Upper lobe of right lung (tissue), 1 donor: ENCODE results near the gene TUBE1. TPM values are rescaled to one million over a fixed set of nuclear protein-coding genes. Genes with fewer than 3 reads are reported as not detected.

Source experiments
- ATAC-seq: fragments of 200-7000 bp; cut with Tn5 transposase; one replicate; pipeline ENCODE4 v1.9.1; 2020; ENCODE audit warnings: mild to moderate bottlenecking, moderate library complexity
- DNase-seq: peaks from one replicate; pipeline ENCODE4 v3.0.0-alpha.2; 2020
- H3K27ac ChIP-seq: fragments of 200-600 bp; one replicate; pipeline ENCODE4 v1.8.0; 2022
- H3K27me3 ChIP-seq: fragments of 200-600 bp; one replicate; pipeline ENCODE4 v1.8.0; 2022; ENCODE audit warnings: mild to moderate bottlenecking
- H3K36me3 ChIP-seq: fragments of 200-600 bp; one replicate; pipeline ENCODE4 v1.8.0; 2022
- H3K4me1 ChIP-seq: fragments of 200-600 bp; one replicate; pipeline ENCODE4 v1.8.0; 2022
- H3K4me3 ChIP-seq: fragments of 200-600 bp; one replicate; pipeline ENCODE4 v1.8.0; 2022; ENCODE audit warnings: mild to moderate bottlenecking
- H3K9me3 ChIP-seq: fragments of 200-600 bp; one replicate; pipeline ENCODE4 v1.8.0; 2022
- CTCF ChIP-seq: fragments of 200-600 bp; IDR thresholded peaks from one replicate; pipeline ENCODE4 v1.8.0; 2022; ENCODE audit warnings: antibody characterized with exemption
- intact Hi-C: fragments of 100-400 bp; cut with DNase I; formaldehyde crosslinking; loops from one replicate; pipeline ENCODE4 v1.11.0; 2022
- total RNA-seq: library from RNA; stranded (reverse); fragmentation: NEBNext Ultra II Directional; extraction: Animal tissue kit (Norgen Biotek cat#: 25700); gene quantifications from one replicate; pipeline ENCODE4 v1.2.1, GENCODE V29; 2021
- donor health status: DM: no; HTN: yes; CAD: no; lungs with severe emphysema.

Gene TUBE1
- total RNA-seq, 1 donor from 2014 or later: 18.4 TPM

- ATAC-seq (peak; percentile 27), DNase-seq (no peak)
- peak; percentile 27 for TF ChIP-seq CTCF
- Histone ChIP-seq H3K27ac (peak overlapping the region; percentile 90), H3K4me3 (peak overlapping the region; percentile 83), H3K4me1 (peaks cover 3% of the 10 kb centered on the region), H3K9me3 (no peaks in the 10 kb centered on the region), H3K36me3 (peaks cover 11% of the 10 kb centered on the region), H3K27me3 (no peaks in the 10 kb centered on the region)
- intact Hi-C loops: no loop called here
These were observed 542 bp downstream of the TUBE1 start for GRCh38 chr6:112086744-112087135.

- no peak overlapping the region for H3K27ac ChIP-seq
- no peak overlapping the region for H3K4me3 ChIP-seq
- TF ChIP-seq CTCF: no peak
- H3K9me3 ChIP-seq: no peaks in the 10 kb centered on the region
- no peak for ATAC-seq
- H3K27me3 ChIP-seq: no peaks in the 10 kb centered on the region
- DNase-seq: no peak
- peaks cover 19% of the 10 kb centered on the region for H3K36me3 ChIP-seq
- peaks cover 3% of the 10 kb centered on the region for H3K4me1 ChIP-seq
- intact Hi-C loops: no loop called here
These were observed 1.8 kb downstream of the TUBE1 start for GRCh38 chr6:112085286-112086065.

GRCh38 chr6:112081569-112081968 lies 5.7 kb downstream of the TUBE1 start:
- no peaks in the 10 kb centered on the region for H3K27me3 ChIP-seq
- ATAC-seq: no peak
- DNase-seq: no peak
- intact Hi-C loops: no loop called here
- H3K9me3 ChIP-seq: no peaks in the 10 kb centered on the region
- peaks cover 52% of the 10 kb centered on the region for H3K36me3 ChIP-seq
- no peak overlapping the region for H3K27ac ChIP-seq
- no peak for TF ChIP-seq CTCF
- H3K4me1 ChIP-seq: peaks cover 3% of the 10 kb centered on the region
- H3K4me3 ChIP-seq: no peak overlapping the region

GRCh38 chr6:112066606-112067005 lies 20.7 kb downstream of the TUBE1 start:
- no peak overlapping the region for H3K27ac ChIP-seq
- ATAC-seq: no peak
- no peak for TF ChIP-seq CTCF
- H3K4me3 ChIP-seq: no peak overlapping the region
- H3K9me3 ChIP-seq: no peaks in the 10 kb centered on the region
- DNase-seq: no peak
- intact Hi-C loops: no loop called here
- H3K27me3 ChIP-seq: no peaks in the 10 kb centered on the region
- H3K36me3 ChIP-seq: peaks cover 29% of the 10 kb centered on the region
- no peaks in the 10 kb centered on the region for H3K4me1 ChIP-seq

GRCh38 chr6:112065426-112065986 lies 21.8 kb downstream of the TUBE1 start:
- Histone ChIP-seq H3K27me3 (no peaks in the 10 kb centered on the region), H3K27ac (no peak overlapping the region), H3K4me1 (no peaks in the 10 kb centered on the region), H3K9me3 (no peaks in the 10 kb centered on the region), H3K36me3 (peaks cover 18% of the 10 kb centered on the region), H3K4me3 (no peak overlapping the region)
- intact Hi-C loops: no loop called here
- no peak for ATAC-seq
- no peak for TF ChIP-seq CTCF
- no peak for DNase-seq
